WERI-Rb-1 (cell line): ENCODE measurements around the gene KCNJ12.
"Not testable (repeated sequence)": the region's sequence is repeated elsewhere in the genome, so short reads cannot be mapped to it uniquely, and the experiment has no call there.

Experiments
- DNase-seq: peaks from one replicate; pipeline ENCODE4 v3.0.0-alpha.2; 2020
- H3K27ac ChIP-seq: fragments of 250-450 bp; sonication (Bioruptor Pico); 2 replicates; pipeline ENCODE4 v1.5.1; 2020; ENCODE audit warnings: mild to moderate bottlenecking, moderate library complexity
- H3K27me3 ChIP-seq: fragments of 250-450 bp; sonication (Bioruptor Pico); 2 replicates; pipeline ENCODE4 v1.5.1; 2021; ENCODE audit warnings: mild to moderate bottlenecking, low read depth, moderate library complexity; ENCODE audit not compliant: insufficient read depth, severe bottlenecking
- H3K36me3 ChIP-seq: fragments of 250-450 bp; sonication (Bioruptor Pico); 2 replicates; pipeline ENCODE4 v1.5.1; 2020; ENCODE audit warnings: mild to moderate bottlenecking, moderate library complexity
- H3K4me3 ChIP-seq: 2 replicates; pipeline ENCODE4 v1.5.1; 2011; ENCODE audit warnings: low read depth, mild to moderate bottlenecking, control low read depth, low read length
- H3K9me3 ChIP-seq: fragments of 250-450 bp; sonication (Bioruptor Pico); 2 replicates; pipeline ENCODE4 v1.5.1; 2021; ENCODE audit warnings: mild to moderate bottlenecking, moderate library complexity; ENCODE audit not compliant: severe bottlenecking
- TF ChIP-seq, protein P1 (sequence below): IDR thresholded peaks from 2 replicates; pipeline ENCODE4 v1.5.1; 2011; ENCODE audit warnings: low read depth, mild to moderate bottlenecking, control low read depth, inconsistent platforms, low read length

Gene KCNJ12

DNA sequence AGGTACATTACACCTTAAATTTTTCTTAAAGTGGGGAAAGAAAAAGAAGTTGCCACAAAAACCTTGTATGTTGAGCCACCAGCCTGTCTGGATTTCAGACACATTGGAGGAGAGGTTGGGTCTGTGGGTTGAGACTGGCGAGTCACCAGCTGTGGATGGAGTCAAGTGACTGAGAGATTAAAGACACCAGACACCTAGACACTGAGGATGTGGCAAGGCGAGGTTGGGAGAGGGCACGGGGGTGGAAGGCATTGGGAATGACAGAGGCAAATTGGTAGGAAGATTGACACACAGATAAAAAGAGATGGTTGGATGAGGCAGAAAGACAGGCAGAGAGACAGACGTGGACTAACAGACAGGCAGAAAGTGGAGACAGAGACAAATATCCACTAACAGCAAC is 49.6 kb downstream of the KCNJ12 start:
- Histone ChIP-seq H3K4me3 (no peak overlapping the region), H3K9me3 (no peaks in the 10 kb centered on the region), H3K36me3 (no peaks in the 10 kb centered on the region), H3K27me3 (peaks cover 3% of the 10 kb centered on the region), H3K27ac (no peak overlapping the region)
- TF ChIP-seq, protein P1, sequence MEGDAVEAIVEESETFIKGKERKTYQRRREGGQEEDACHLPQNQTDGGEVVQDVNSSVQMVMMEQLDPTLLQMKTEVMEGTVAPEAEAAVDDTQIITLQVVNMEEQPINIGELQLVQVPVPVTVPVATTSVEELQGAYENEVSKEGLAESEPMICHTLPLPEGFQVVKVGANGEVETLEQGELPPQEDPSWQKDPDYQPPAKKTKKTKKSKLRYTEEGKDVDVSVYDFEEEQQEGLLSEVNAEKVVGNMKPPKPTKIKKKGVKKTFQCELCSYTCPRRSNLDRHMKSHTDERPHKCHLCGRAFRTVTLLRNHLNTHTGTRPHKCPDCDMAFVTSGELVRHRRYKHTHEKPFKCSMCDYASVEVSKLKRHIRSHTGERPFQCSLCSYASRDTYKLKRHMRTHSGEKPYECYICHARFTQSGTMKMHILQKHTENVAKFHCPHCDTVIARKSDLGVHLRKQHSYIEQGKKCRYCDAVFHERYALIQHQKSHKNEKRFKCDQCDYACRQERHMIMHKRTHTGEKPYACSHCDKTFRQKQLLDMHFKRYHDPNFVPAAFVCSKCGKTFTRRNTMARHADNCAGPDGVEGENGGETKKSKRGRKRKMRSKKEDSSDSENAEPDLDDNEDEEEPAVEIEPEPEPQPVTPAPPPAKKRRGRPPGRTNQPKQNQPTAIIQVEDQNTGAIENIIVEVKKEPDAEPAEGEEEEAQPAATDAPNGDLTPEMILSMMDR: no peak
- no peak for DNase-seq

DNA sequence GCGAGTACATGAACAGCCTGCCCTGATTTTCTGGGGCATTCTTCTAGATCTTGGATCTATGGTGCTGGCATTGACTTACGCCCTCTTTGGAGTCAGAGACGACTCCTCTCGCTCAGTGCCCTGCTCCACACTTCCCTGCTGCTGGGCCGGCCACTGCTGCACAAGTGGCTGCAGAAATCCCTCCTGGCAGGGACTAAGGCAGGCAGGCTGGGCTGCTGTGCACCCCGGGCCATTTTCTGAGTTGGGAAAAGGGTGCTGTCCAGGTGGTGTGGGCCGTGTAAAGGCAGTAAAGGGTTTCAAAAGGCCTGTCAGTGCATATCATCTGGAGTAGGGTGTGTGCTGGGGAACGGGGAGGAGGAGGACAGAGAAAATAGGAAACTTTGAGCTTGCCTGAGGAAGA is 50.1 kb downstream of the KCNJ12 start:
- H3K4me3 ChIP-seq, H3K36me3 ChIP-seq, H3K9me3 ChIP-seq, DNase-seq, H3K27me3 ChIP-seq, H3K27ac ChIP-seq: not testable (repeated sequence)

DNA sequence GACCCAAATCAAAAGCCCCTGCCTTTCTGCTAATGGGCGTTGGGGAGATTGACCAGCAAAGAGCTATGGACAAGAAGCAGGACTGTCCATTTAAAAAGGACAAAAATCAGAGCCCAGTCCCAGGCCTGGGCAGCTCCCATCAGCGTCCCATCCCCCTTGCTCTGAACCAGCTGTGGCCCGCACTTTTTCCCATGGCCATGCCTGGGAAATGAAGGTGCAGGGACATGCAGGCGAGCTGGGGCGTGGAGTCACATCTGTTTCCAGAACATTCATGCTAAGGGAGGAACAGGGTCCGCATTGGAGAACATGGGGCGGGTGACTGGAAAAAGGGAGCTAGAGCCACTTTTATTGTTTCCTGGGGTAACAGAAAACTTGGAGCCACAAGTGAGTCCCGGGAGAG is 50.7 kb downstream of the KCNJ12 start:
- not testable (repeated sequence) for H3K27me3 ChIP-seq, H3K36me3 ChIP-seq, H3K4me3 ChIP-seq, H3K9me3 ChIP-seq, H3K27ac ChIP-seq, DNase-seq

DNA sequence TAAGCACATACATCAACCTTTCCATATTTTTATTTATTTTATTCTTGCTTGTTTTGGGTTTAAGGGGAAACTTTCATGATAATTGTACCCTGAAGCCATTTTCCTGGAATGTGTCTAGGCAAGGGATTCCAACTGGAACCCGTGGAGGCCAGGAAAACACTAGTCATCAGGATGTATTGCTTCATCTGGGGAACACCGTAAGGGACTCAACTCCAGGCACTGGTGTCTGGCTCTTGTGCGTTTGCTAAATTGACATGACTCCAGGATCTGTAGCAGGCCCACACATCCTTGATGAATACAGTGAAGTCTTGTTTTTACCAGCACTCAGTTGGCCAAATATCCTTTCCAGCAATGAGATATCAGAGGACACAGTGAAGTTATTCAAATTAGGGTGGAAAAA is 51.6 kb downstream of the KCNJ12 start:
- H3K27me3 ChIP-seq, H3K36me3 ChIP-seq, DNase-seq: not testable (repeated sequence)

DNA sequence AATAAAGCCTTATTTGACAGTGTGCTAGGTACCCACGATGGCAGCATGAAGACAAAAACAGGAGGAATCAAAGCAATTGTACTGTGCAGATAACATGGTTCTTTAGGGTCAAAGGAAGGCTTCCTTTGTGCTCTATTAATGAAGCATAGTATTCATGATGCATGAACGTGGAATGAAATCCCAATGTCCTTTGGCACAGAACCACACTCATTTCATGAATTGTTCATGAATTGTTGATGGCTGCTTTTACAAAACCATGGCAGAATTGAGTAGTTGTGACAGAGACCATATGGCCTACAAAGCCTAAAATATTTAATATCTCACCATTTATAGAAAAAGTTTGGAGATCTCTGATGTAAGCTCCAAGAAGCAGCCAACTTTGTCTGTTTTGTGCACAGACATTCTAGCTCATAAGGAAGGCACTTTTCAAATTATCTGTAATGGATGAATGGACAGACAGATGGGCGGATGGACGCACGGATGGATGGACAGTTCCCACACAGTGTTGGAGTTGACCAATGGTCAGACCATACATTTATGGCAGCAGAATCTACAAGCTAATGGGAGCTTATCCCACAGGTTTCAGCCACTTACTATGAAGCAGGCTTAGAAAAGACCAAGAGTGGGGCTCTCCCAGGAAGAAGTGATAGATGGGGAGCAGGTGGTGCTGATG is 52.7 kb downstream of the KCNJ12 start:
- not testable (repeated sequence) for DNase-seq, H3K4me3 ChIP-seq, H3K9me3 ChIP-seq, H3K27ac ChIP-seq, H3K27me3 ChIP-seq, H3K36me3 ChIP-seq

More for the DNA sequence above, 51.6 kb downstream of the KCNJ12 start:
- not testable (repeated sequence) for H3K27ac ChIP-seq, H3K9me3 ChIP-seq, H3K4me3 ChIP-seq

DNA sequence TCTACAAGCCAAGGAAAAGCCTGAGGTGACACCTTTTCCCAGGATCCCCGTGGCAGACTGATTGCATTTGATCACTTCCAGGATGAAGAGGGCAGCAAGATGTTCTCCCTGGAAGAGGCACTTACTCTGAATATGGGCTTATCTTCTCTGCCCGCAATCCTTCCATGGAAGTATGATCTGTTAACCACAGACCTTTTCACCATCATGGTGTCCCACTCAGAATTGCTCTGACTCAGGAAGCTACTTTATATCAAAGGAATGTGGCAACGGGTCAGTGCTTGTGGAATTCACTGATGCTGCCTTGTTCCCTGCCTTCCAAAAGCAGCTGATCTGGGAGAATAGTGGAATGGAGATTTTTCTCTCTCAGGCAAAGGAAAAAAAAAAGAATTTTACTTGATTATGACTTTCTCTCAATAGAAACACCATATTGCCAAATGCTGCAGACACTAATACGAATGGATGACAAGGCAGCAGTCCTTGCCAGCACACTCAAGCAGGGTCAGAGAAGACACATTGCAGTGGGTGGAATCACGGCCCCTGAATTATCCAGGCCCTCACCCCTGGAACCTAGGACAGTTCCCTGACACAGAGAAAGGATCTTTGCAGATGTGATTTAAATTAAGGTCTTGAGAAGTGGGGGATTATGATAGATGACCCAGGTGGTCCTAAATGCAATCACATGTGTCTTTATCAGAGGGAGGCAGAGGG is 53.9 kb downstream of the KCNJ12 start:
- H3K27ac ChIP-seq, H3K36me3 ChIP-seq: not testable (repeated sequence)

DNA sequence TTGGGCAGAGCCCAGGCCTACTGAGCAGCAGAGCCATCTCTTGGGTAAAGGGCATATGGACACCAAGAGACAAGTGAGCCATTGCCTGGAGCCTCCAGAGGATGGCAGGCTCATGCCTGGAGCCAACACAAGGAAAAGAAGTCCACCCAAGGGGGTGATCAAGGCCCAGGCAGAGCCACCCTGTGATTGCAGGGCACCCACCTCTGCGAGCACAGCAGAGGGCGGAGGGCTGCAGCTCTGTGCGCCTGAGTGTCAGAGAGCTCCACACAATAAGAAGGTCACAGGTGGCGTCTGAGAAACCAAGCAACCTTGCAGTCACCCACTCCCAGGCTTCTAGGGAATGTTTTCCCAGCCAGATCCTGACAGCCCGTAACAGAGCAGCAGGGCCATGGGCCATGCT is 57.8 kb downstream of the KCNJ12 start:
- not testable (repeated sequence) for H3K4me3 ChIP-seq, H3K9me3 ChIP-seq, DNase-seq, H3K36me3 ChIP-seq, H3K27ac ChIP-seq, H3K27me3 ChIP-seq

More for the DNA sequence above, 53.9 kb downstream of the KCNJ12 start:
- H3K4me3 ChIP-seq, DNase-seq, H3K27me3 ChIP-seq, H3K9me3 ChIP-seq: not testable (repeated sequence)

DNA sequence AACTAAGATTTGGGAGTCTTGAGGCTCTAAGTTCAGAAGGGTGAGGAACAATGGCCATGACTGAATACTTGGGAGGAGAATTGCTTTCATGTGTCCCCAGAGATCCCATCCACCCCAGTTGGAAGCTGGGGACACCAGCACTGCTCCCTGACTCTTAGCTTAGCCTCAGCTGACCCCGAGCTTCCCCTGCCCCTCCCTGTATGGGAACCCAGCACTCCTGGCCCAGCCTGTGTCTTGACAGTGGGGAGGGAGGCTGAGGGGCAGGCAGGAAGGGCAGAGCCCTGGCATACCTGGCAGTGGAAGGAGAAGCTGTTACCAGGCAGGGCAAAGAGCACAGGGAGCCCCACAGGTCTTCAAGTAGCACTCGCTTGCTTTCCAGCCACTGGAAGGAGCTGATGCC is 58.8 kb downstream of the KCNJ12 start:
- H3K36me3 ChIP-seq, H3K27ac ChIP-seq, H3K4me3 ChIP-seq, H3K27me3 ChIP-seq, H3K9me3 ChIP-seq, DNase-seq: not testable (repeated sequence)

DNA sequence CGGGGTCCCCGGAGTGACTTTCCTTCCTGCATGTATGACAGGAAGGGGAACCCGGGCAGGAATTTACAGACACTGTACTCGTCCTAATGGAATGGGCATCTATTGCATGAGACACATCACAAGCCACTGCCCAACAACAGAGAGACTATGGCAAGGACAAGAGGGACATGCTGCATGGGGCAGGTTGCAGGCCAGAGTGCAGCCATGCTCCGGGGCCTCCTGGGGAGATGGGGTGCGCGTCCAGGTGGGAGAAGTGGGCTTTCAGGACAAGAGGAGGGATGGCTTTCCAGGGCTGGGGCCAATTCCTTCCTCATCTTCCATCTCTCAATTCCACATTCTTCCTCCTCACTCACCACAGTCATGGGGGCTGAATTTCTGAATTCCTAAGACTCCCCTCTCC is 60.3 kb downstream of the KCNJ12 start:
- H3K4me3 ChIP-seq, DNase-seq, H3K36me3 ChIP-seq, H3K27ac ChIP-seq, H3K27me3 ChIP-seq, H3K9me3 ChIP-seq: not testable (repeated sequence)

DNA sequence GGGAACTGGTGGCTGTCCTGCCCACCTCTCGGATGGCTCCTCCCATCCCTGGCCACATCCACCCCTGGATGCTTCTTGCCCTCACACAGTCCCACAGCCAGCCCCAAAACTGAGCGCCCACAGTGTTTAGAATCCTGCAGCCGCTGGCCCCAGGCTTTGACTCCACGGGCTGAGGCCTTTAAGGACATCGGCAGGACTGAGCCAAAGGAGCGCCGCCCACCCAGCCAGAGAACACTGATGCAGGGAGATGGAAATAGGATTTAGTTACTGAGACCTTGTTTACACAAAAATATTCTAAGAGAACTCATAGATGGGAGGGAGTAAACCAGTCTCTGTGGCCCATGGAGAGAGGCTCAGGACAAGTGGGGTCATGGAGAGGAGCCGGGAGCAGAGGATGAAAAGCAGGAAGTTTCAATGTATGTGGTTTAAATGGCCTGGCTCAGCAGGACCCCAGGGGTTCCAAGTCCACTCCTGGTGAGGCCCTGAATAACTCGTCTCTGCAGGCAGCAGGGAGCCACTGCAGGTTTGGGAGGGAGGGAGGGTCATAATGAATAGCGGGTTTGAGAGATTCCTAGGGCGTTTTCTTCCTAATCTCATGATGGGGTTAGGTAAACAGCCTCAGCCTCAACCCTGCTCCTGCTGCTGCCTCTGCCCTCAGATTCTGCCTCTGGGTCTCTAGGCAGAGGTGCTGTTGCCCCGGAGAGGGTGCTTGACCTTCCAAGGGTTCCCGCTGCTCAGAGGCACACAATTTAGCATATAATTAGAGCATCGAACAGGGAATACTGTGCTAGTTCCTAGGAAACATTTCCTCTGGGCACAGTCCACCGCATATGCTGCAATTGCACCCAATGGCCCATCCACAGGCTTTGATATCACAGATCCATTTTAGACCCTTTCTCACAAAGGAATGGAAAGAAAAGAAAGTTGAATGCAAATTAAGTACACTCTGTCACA is 61.0 kb downstream of the KCNJ12 start:
- H3K9me3 ChIP-seq, H3K4me3 ChIP-seq, H3K27me3 ChIP-seq, DNase-seq, H3K27ac ChIP-seq, H3K36me3 ChIP-seq: not testable (repeated sequence)

DNA sequence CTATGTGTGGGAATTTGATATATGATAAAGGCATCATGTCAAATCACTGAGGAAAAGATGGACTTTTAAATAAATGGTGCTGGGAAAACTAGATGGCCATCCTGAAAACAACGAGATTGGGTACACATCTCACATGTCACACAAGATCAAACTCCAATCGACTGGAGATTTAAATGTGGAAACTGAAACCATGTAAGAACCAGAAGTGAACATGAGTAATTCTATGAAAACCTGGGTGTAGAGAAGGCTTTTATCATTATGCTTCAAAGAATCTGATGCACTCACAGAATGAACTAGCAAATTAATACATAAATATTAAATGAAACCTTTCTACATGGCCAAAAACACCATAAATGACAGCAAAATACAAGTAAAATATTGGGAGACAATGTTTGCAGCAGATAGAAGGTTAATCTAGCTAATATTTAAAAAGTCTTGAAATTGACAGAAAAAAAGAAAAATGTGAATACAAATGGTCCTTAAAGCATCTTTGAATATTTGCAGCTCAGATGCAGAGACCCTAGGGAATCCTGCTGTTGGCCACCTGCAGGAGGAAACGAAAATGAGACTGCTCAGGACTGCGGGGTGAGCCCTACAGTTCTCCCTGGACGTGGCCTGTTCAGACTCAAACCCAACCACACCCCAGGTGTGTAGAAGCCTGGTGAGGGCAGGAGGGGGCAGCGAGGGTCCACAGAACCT is 62.3 kb downstream of the KCNJ12 start:
- not testable (repeated sequence) for DNase-seq, H3K27me3 ChIP-seq, H3K4me3 ChIP-seq, H3K9me3 ChIP-seq, H3K27ac ChIP-seq, H3K36me3 ChIP-seq

DNA sequence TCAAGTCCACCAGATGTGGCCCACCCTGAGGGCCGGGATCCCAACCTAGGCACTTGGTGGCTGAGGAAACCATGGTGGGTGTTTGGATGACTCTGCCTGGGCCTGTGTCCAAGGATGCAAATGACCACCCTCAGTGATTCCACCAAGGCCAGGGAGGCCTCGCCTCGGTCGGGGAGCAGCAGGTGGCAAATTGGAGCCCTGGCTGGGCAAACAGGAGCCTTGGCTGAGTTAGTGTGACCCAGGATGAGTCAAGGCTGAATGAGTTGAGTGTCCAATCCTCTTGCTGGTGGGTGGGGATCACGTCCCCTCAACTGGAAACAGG is 62.8 kb downstream of the KCNJ12 start:
- H3K36me3 ChIP-seq, H3K4me3 ChIP-seq, H3K27me3 ChIP-seq, H3K9me3 ChIP-seq, DNase-seq, H3K27ac ChIP-seq: not testable (repeated sequence)
